SKM-1 treated with dmso at 0.1 percent for 144 hours (cell line): ENCODE measurements around the gene LRRC73.
"Not testable (repeated sequence)": the region's sequence is repeated elsewhere in the genome, so short reads cannot be mapped to it uniquely, and the experiment has no call there.

Experiments used
- DNase-seq: peaks from one replicate; lab custom pipeline; 2025; ENCODE audit not compliant: unreplicated experiment; lab: John Stamatoyannopoulos, UW

Gene LRRC73

DNA sequence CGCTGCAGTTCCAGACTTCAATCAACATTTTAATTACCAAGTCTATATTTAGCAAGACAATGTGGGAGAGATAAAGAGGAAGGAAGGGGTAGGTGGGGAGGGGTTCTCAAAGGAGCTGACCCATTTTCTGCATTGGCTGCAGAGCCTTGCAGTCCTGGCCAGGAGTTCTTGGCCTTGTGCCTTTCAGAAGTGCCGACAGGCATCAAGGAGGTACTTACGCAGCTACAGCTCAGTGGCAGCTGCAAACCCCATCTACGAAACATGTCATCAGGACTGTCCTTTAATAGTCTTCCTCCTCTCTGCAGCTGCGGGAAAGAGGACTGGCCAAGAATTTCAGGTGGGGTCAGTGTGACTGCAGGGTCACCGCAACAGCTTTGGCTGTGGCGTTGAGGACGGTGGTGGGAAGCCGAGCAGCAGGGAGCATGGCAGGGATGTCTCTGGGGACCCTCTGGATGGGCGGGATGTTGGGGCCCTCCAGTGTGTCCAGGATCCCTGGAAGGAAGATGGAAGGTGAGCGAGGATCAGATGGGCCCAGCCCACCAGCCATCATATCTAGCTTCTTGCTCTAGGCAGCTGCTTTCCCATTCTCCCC is 1.8 kb upstream of the LRRC73 start:
- DNase-seq, result no peak

DNA sequence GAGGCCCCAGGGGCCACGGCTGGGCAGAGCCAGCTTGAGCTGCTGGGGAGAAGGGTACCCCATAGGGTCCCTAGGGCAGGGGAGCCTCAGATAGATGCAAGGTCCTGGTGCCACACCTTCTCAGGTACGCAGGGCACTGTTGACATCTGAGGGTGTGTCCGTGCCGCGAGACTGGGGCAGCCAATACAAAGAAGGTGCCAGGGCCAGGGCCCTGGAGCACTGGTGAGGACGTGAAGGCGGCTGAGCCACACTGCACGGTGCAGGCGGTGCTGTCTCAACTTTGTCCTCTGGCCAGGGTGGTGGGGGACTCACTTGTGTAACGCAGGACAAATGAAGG is 649 bp upstream of the LRRC73 start:
- no peak for DNase-seq

DNA sequence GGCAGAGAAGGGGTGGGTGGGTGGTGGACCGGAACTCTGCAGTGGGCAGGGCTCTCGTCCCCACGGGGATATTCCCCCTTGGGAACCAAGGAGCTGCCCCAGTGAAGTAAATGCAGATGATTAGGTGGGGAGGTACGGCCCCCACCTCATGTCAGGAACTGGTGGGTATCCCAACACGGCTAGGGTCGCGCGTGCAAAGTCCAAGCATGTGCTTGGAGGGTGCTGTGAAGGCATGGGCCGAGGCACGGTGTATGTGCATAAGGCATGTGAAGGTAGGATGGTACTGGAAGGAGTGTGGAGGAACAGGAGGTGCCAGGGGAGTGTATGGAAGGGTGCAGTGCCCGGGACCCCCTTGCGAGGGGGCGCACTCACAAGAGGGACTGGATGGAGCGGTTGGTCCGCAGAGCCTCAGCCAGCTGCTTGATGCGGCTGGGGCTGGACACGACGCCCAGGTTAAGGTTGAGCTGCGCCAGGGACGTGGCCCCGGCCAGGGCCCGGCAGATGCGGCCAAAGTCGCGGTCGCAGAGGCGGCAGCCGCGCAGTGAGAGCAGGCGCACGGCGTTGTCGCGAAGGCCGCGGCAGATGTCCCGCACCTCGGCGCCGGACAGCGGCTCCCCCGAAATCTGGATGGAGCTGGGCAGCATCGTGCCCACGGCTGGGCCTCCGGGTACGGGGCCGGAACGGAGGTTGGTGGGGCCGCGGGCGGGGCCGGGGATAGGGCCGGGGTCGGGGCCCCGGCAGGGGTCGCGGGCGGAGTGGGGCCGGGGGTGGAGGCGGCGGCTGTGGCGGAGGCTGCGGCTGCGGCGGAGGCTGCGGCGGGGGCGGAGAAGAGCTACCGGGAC is 783 bp downstream of the LRRC73 start:
- DNase-seq, result no peak

DNA sequence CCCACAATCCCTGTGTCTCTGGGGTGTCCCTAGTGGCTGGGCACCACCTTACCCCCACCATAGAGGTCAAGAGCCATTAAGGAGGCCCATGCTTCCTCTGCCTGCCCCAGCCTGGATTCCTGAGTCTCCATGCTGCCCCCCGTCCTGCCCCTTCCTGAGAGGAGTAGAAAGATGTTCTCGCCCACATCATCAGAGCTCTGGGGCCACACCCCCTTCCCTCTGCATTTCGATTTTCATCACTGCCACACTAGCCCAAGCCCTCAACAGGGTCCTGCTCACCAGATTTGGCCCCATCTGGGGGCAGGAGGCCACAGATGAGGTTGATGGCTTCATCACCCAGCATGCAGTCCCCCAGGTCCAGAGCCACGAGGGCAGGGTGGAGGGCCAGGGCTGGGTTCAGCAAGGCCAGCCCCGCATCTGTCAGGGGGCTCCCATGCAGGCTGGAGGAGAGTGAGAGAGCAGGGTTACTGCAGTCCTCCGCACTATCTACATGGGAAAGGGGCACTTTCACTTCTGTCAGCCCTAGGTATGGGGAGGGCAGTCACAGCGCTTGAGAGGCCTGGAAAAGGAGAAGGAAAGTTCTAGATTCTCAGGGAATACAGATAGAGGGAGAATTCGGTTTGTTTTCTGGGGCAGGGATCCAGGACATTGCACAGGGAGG is 1.5 kb downstream of the LRRC73 start:
- DNase-seq, result no peak

DNA sequence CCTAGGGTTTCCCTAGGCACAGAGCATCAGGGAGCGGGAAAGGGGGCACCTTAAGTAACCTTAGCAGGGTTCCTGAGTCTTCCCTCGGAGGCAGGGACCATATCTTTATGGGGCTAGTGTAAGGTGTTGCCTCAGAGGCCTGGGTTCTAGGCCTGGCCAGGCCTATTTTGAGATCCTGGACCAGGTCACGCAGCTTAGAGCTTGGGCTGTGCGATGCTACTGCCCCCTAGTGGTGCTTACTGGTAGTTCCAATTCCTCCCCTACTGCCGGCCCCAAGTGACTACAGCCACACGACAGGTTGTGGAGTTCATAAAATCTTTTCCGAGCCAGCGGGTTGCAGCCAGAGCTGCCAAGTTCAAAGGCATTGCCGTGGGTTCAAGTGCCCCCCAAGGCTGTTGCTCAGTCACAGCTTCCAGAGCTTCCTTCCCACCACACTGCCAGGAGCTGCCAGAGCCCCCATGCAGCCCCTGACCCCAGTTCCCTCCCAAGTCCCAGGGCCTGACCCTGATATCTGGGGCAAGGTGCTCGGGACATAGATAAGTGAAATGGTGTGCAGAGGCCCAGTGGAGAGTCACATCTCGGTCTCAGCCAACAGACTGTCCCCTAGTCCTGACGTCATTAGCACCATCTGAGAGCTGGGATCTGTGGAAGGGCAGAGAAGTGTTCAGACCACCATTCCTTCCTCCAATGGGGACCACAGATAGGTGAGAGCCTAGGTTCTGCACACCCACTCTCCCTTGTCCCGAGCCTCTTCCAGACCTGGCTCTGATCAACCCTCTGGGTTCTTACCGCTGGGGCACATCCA is 3.3 kb downstream of the LRRC73 start:
- peak; percentile 65 for DNase-seq

DNA sequence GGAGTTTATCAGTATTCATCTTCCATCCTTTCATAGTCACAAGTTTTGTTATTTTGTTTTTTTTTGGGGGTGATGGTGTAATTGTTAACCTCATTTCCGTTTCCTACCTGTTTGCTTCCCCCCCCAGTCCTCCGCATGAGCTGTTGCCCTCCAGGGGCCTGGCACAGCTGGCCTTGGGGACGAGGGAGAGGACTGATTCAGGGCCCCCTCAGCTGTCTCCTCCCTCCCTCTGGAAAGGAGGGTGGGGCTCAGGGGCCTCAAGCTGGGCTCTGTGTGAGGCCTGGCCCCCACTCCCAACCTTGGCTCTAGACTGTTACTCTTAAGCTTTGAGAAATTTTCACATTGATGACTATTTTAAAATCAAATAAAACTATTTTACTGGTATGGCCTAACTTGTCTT is 4.0 kb downstream of the LRRC73 start:
- DNase-seq, result no peak

DNA sequence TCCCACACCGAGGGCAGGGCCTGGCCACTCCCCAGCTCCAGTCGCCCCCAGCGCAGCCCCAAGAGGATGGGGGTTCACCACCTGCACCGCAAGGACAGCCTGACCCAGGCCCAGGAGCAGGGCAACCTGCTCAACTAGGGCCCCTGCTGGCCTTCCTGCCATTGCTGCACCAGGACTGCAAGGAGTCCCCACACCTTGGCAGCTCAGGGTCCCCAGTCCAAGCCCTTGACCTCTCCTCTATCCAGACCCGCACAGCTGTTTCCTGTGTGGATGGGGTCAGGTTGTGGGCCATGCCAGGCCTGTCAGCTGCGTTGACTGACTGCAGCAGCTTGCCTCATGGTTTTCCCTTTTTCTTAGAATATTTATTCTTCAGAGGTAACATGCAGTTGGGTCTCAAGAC is 4.4 kb downstream of the LRRC73 start:
- DNase-seq, result no peak

DNA sequence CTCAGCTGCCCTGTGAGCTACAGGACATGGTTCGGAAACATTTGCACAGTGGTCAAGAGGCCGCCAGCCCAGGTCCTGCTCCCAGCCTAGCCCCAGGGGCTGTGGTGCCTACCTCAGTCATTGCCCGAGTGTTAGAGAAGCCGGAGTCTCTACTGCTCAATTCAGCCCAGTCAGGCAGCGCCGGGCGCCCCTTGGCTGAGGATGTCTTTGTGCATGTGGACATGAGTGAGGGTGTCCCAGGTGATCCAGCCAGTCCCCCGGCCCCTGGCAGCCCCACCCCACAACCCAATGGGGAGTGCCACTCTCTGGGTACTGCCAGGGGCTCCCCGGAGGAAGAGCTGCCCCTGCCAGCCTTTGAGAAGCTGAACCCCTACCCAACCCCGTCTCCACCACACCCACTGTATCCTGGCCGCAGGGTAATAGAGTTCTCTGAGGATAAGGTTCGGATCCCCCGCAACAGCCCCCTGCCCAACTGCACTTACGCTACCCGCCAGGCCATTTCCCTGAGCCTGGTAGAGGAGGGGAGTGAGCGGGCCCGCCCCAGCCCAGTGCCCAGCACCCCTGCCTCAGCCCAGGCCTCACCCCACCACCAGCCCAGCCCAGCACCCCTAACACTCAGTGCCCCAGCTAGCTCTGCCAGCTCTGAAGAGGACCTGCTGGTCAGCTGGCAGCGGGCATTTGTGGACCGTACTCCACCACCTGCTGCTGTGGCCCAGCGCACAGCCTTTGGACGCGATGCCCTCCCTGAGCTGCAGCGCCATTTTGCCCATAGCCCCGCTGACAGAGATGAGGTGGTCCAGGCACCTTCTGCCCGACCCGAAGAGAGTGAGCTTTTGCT is 5.2 kb downstream of the LRRC73 start:
- no peak for DNase-seq

DNA sequence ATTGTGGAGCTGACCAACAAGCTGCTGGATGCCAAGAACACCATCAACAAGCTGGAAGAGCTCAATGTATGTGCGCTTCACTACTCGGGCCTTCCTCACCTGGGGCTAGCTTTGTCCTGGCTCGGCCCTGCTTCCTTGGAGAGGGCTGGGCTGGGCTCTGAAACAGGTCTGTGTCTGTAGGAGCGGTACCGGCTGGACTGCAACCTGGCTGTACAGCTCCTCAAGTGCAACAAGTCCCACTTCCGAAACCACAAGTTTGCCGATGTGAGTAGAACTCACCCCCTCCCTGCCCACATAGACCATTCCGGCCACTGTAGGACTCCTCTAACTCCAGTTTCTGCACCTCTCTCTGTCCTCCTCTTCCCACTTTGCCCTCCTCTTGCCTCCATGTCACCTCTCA is 6.7 kb downstream of the LRRC73 start:
- DNase-seq, result no peak

DNA sequence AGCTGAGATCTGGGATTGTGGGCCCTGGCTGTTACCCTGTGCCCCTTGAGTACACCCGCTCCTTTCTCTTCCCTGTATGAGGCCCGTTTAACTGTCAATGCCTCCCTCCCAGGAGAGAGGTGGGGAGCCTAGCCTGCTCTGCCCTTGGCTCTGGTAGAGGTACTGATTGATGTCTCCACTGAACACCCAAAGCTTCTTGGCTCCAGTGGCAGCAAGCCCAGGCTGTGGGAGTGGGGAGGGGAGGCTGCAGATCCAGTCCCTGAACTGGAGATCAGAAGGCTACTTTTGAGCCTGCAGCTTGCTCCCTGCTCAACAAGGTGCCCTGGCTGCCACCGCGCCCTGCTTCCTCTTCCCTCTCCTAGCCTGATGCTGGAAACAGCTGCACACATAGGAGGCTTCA is 7.5 kb downstream of the LRRC73 start:
- DNase-seq, result no peak

DNA sequence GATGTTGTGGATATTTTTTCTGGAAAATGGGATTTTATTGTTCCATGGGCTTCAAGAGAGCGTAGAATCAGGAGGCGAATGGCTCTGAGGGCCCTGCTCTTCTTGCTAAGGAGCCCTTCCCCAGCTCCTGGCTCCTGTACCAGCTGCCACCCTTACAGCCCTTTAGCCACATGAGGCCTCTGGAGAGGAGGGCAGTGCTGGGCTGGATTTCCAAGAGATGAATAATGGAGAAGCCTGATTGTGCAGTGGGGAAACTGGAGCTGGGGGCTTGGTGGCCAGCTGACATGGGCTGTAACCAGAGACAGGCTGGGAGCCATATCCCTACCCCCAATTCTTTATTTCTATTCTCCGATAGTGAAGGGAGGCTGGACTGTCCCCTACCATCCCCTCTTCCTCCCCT is 9.2 kb downstream of the LRRC73 start:
- no peak for DNase-seq

DNA sequence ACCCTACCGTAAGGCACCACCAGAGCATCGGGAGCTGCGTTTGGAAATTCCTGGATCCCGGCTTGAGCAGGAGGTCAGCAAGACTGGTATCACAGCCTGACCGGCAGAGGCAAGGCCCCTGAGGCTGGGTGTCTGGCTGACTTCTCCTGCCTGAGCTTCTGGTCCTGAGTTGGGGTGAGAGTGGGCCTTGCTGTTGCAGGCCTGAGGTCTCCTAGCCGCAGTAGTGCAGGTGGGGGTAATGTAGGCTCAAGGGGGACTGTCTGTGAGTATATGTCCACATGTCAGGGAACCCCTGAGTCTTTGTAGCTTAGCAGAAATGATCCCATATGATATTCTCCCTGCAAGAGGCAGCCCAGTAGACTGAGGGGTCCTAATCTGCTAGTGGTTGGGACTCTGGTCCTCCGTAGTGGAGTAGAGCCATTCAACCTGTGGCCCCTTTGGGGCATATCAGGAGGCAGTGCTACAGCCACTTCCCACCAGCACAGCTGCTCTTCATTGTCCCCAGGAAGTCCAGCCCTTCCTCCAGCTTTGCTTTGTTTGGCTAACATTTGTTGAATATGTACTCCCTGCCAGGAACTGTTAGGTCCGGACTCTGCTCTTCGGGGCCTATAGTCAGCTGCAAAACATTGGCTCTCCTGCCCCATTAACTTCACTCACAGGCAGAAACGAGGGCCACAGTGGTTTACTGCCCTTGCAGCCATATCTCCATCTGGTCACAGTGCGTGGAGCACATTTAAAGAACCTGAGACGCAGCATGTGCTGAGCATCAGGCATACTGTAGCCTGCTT is 10.9 kb downstream of the LRRC73 start:
- DNase-seq, result no peak

DNA sequence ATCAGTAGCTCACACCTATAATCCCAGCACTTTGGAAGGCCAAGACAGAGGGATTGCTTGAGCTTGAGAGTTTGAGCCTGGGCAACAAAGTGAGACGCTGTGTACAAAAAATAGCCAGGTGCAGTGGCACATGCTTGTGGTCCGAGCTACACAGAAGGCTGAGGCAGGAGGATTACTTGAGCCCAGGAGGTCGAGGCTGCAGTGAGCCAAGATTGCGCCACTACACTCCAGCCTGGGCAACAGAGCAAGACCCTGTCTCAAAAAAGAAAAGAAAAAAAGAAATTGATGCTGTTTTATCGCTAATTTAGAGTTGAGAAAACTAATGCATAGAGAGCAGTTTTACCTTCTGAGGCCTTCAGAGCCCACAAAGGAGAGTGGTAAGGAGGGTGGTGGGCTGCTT is 11.9 kb downstream of the LRRC73 start:
- not testable (repeated sequence) for DNase-seq

DNA sequence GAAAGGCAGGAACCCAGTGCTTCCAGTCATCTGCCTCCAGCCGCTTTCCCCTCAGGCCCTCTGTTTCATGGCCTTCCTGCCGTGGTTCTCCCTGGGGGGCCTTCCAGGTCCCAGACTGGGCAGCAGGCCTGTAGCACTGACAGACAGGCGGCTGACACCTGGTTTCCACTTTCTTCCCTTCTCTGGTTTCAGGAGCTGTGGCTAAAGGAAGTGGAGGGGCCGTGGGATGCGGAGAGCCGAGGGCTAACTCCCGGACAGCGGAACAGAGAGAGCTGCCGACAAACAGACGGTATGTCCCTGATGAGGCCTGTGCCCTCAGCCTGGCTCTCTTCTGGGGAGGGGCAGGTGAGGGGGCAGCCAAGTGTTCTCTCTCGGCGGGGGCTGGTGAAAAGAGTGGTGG is 12.5 kb downstream of the LRRC73 start:
- no peak for DNase-seq

DNA sequence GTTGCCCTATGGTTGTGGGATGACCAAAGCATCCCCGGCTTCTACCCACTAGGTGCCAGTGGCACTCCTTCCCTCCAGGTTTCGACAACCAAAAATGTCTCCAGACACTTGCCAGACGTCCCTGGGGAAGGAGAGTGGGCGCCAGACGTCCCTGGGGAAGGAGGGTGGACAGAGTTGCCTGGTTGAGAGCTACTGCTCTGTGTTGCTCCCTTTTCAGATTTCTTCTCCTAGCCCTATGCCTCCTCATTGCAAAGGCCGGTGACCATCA is 13.1 kb downstream of the LRRC73 start:
- no peak for DNase-seq

DNA sequence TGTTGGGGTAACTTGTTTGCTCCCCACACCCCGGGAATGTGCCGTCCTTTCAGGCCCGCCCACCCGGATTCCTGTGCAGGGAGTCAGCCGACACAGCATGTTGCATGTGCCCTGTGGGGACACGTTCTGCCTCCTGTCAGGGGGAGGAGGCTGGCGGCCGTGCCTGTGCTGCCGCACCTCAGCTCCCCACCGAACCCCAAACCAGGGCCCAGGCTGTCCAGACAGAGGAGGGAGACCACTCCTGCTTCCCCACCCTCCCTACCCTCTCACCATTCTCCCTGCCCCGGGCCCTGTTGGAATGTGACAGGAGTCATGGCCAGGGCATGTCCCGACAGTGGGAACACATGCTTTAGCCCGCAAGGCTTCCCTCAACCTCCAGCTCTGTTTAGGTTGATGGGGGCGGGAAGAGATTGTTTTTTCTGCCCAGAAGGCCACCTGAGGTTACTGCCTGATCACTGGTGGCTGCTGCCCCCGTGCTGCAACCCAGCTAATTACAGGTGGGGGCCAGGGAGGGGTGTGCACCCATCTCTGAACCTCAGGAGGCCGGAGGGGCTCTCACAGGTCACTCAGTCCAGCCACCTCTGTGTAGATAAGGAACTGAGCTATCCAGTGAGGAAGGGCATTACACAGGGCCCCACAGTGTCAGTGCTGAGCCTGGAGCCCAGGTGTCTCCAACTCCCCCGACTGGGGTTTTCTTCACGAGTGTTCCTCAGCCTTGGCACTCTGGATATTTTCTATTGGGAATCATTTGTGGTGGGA is 13.6 kb downstream of the LRRC73 start:
- no peak for DNase-seq

DNA sequence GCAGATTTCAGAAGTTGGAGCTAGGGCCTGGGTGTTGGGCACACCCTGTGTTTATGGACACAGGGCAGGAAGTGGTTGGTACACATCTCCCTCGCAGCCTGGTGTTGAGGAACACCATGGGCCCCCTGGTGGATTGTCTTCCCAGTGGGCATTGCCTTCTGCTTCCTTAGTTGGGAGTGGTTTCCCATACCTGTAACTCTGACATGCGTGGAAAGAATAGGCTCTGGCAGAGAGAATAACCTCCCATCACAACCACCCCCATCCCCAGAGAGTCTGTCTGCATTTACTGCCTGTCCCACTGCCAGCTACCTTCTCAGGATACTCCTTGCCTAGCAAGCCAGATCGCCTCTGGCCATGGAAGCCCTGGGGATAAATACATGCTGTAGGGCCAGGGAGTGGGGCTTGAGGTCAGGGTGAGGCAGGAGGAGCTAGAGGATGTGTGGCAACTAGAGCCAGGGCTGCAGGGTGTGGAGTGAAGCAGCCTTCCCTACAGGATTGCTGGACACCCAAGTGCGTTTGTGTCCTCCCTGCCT is 14.7 kb downstream of the LRRC73 start:
- no peak for DNase-seq

DNA sequence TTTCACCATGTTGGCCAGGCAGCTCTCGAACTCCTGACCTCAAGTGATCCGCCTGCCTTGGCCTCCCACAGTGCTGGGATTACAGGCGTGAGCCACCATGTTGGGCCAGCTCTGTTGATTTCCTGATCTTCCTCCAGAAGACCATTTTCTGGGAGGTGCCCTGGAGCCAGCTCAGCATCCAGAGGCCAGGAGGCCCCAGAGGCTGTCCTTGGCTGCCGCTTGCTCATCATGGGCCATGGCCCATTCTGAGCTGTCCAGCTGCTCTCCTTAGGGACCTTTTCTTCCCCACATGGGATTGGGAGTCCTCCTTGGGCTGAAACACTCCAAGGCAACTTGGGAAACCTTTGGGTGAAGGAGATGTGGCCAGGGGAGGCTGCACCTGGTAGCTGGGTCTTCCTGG is 15.4 kb downstream of the LRRC73 start:
- DNase-seq, result no peak

DNA sequence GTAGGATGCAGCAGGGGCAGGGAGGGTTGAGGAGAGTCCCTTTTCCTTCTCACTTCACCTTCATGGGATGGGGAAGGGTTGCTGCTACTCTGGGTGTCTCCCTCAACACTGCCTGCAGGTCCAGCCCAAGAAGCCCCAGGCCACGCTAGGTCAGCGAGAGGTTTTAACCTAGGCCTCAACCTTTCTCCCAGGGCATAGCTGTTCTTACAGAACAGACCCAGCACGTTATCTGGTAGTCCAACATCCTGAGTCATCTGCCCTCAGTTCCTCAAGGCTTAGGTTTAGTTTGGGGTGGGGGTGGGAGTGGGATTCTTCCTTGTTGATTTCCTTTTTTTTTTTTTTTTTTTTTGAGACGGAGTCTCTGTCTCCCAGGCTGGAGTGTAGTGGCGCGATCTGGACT is 15.8 kb downstream of the LRRC73 start:
- DNase-seq, result no peak
